ENCODE results near the gene POLR2J3.
"Not testable (repeated sequence)": the region's sequence is repeated elsewhere in the genome, so short reads cannot be mapped to it uniquely, and the experiment has no call there.

DNA sequence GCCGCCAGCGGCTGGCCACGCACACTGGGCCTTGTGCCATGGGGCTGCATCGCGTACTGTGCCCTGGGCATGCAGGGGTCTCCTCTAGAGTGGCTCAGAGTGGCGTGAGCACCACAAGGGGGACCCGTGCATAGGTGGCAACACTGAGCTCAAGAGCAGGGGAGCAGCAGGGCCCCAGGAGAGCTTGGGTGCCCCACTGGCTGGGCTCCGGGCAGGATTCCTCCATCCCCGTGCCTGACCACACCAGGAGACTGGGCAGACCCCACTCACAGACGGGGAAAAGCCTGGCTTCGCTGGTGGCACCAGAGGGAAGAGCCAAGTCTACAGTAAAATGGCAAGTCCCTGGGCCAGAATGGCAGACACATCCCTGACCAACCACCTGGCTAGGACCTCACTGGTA, 3.8 kb downstream of the POLR2J3 start:
- not testable (repeated sequence) for TF ChIP-seq POLR2A (IDR thresholded peaks at IDR 0.05)
- TF ChIP-seq, protein P1, sequence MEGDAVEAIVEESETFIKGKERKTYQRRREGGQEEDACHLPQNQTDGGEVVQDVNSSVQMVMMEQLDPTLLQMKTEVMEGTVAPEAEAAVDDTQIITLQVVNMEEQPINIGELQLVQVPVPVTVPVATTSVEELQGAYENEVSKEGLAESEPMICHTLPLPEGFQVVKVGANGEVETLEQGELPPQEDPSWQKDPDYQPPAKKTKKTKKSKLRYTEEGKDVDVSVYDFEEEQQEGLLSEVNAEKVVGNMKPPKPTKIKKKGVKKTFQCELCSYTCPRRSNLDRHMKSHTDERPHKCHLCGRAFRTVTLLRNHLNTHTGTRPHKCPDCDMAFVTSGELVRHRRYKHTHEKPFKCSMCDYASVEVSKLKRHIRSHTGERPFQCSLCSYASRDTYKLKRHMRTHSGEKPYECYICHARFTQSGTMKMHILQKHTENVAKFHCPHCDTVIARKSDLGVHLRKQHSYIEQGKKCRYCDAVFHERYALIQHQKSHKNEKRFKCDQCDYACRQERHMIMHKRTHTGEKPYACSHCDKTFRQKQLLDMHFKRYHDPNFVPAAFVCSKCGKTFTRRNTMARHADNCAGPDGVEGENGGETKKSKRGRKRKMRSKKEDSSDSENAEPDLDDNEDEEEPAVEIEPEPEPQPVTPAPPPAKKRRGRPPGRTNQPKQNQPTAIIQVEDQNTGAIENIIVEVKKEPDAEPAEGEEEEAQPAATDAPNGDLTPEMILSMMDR (IDR thresholded peaks at IDR 0.05): not testable (repeated sequence)
